Prostate gland (tissue), 2 donors: Measurements from ENCODE around the gene PDXK.

ENCODE experiments used
- CTCF ChIP-seq, 4 experiments: fragments of 200-600 bp in 2 of 4; fragments of 450-650 bp in 2 of 4; sonication (generic) in 2 of 4; IDR thresholded peaks; 1 replicate in 3 of 4; 2 replicates in 1 of 4; pipeline ENCODE4 v1.5.1; 2016 to 2019; ENCODE audit warnings: antibody characterized with exemption in 4 of 4, mild to moderate bottlenecking in 2 of 4, moderate library complexity in 2 of 4
- POLR2A ChIP-seq: fragments of 450-650 bp; IDR thresholded peaks from one replicate; pipeline ENCODE4 v1.6.1; 2016; ENCODE audit warnings: antibody characterized with exemption, mild to moderate bottlenecking
- POLR2AphosphoS5 ChIP-seq: sonication (generic); formaldehyde crosslinking; IDR thresholded peaks from one replicate; pipeline ENCODE4 v1.6.1; 2017; ENCODE audit warnings: antibody characterized with exemption

- TF ChIP-seq CTCF (IDR thresholded peaks at IDR 0.05) = no peak
- no peak for TF ChIP-seq POLR2A
- no peak for TF ChIP-seq POLR2AphosphoS5
Measured at GRCh38 chr21:43686811-43687565, 31.9 kb upstream of the PDXK start.
